ENCODE measurements around the gene TEAD1. TPM values are rescaled to one million over a fixed set of nuclear protein-coding genes. Genes with fewer than 3 reads are reported as not detected.
A peak's percentile ranks its signal among the peaks of the same experiment; 100 is the strongest.

TEAD1 gene
- total RNA-seq, 1 experiment from 2014 or later, result 102 TPM

DNA sequence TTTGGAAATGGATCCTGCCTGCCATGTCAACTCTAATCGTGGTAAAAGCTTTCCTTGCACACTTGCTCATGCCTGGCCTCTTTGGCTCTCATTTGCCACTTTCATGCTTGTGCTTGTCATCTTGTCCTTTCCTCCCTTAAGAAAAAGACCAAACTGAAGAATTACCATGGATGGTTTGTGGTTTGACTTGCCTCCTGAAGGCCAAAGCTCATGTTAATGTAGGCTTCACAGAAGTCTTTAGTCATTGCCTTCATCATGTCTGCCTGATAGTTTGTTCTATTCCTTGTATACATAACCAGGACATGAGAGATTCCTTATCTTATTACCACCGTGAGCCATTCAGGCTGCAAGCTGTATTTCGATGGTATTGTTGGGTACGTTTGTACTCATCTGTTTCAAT, 17.3 kb downstream of the TEAD1 start:
- in situ Hi-C loops (cut with HindIII; ENCODE audit: low pct_unique_long_range_greater_than_20kb, low sequenced_read_pairs) (no loop called here), intact Hi-C loops (cut with micrococcal nuclease; ENCODE audit: unreplicated experiment) (loop anchor here (5.0 kb wide), 1 partner anchor 201 kb away; no protein-coding TSS in a partner anchor)
- BruUV-seq (replicated peaks), result no TSS peak
- Histone ChIP-seq H3K36me3 (ENCODE audit: control insufficient read depth, insufficient read depth, low read length) (no peaks in the 10 kb centered on the region), H3K4me3 (ENCODE audit: low read depth in 2 of 2, low read length in 2 of 2) (0 out of 4 replicates have a peak overlapping the region, but pooled peaks of 1 of the 2 experiments have one; percentile 0), H3K27me3 (ENCODE audit: control insufficient read depth, insufficient read depth, low read length) (no peaks in the 10 kb centered on the region), H3K27ac (ENCODE audit: low read length) (peak overlapping the region; percentile 97), H3K9me3 (ENCODE audit: control insufficient read depth, insufficient read depth, low read depth, low read length) (no peaks in the 10 kb centered on the region), H3K4me1 (ENCODE audit: control insufficient read depth, insufficient read depth, low read length) (peaks cover 90% of the 10 kb centered on the region)
- TF ChIP-seq SIN3A (IDR thresholded peaks at IDR 0.05; ENCODE audit: borderline replicate concordance, insufficient read depth, low read depth, low read length) (no peak), POLR2AphosphoS5 (IDR thresholded peaks at IDR 0.05; ENCODE audit: low read depth, low read length) (no peak), TCF7L2 (IDR thresholded peaks at IDR 0.05; ENCODE audit: low read depth, low read length) (0 out of 2 replicates have a peak, but pooled peaks have one; percentile 10)
- TF ChIP-seq, protein P1, sequence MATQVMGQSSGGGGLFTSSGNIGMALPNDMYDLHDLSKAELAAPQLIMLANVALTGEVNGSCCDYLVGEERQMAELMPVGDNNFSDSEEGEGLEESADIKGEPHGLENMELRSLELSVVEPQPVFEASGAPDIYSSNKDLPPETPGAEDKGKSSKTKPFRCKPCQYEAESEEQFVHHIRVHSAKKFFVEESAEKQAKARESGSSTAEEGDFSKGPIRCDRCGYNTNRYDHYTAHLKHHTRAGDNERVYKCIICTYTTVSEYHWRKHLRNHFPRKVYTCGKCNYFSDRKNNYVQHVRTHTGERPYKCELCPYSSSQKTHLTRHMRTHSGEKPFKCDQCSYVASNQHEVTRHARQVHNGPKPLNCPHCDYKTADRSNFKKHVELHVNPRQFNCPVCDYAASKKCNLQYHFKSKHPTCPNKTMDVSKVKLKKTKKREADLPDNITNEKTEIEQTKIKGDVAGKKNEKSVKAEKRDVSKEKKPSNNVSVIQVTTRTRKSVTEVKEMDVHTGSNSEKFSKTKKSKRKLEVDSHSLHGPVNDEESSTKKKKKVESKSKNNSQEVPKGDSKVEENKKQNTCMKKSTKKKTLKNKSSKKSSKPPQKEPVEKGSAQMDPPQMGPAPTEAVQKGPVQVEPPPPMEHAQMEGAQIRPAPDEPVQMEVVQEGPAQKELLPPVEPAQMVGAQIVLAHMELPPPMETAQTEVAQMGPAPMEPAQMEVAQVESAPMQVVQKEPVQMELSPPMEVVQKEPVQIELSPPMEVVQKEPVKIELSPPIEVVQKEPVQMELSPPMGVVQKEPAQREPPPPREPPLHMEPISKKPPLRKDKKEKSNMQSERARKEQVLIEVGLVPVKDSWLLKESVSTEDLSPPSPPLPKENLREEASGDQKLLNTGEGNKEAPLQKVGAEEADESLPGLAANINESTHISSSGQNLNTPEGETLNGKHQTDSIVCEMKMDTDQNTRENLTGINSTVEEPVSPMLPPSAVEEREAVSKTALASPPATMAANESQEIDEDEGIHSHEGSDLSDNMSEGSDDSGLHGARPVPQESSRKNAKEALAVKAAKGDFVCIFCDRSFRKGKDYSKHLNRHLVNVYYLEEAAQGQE (IDR thresholded peaks at IDR 0.05; ENCODE audit: insufficient read depth in 1 of 2, low read depth in 2 of 2, low read length in 1 of 2), result no peak
- TF ChIP-seq, protein P2, sequence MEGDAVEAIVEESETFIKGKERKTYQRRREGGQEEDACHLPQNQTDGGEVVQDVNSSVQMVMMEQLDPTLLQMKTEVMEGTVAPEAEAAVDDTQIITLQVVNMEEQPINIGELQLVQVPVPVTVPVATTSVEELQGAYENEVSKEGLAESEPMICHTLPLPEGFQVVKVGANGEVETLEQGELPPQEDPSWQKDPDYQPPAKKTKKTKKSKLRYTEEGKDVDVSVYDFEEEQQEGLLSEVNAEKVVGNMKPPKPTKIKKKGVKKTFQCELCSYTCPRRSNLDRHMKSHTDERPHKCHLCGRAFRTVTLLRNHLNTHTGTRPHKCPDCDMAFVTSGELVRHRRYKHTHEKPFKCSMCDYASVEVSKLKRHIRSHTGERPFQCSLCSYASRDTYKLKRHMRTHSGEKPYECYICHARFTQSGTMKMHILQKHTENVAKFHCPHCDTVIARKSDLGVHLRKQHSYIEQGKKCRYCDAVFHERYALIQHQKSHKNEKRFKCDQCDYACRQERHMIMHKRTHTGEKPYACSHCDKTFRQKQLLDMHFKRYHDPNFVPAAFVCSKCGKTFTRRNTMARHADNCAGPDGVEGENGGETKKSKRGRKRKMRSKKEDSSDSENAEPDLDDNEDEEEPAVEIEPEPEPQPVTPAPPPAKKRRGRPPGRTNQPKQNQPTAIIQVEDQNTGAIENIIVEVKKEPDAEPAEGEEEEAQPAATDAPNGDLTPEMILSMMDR (IDR thresholded peaks at IDR 0.05), result no peak
- CTCF ChIA-PET, result interaction anchor here (1.1 kb wide), 1 partner anchor 12 kb away, joined by 3 read pairs; no protein-coding TSS in a partner anchor
- ATAC-seq (no peak), DNase-seq (ENCODE audit: low read depth, low spot score) (no peak)
- POLR2A ChIA-PET, result interaction anchor here (0.5 to 1.2 kb wide), 2 partner anchors 13 to 140 kb away, joined by 3 to 4 read pairs; no protein-coding TSS in a partner anchor

DNA sequence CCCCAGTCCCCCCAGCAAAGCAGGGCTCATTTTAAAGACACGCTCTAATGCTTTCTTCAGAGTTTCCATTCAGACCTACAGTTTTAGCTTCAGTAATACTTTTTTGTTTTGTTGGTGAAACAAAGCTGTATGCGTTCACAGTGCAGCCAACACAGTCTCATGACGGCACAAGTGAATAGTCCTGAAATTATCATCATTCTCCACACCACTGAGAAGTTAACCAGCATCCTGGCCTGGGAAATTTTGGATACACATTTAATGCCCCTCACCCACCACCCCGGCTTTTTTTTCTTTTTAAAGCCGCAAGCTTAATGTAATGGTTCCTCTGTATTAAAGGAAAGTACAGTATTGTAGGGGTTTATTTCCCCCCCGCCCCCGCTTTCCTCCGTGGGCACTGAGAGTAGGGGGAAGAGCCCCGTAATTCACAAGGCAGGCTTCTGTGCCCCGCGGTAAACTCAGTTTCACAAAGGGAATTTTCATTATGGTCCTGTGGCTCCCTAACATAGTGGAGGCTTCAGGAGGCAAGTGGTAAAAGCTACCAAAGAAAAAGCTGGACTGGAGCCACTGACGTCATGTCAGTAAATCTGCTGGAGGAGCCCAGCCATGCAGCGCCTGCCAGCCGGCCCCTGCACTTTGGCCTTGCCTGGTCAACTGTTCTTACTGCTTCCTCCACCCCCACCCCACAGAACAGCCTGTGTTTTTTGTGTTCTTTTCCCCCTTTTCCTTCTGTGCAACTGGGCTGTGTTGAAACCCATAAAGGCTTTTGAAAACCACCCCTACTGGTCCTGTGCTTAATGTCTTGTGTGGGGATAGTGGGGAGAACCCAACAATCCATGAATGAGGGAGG, 18.2 kb downstream of the TEAD1 start:
- DNase-seq (ENCODE audit: low read depth, low spot score) (peak; percentile 30), ATAC-seq (peak; percentile 74)

More for the DNA sequence above, 18.2 kb downstream of the TEAD1 start:
- ChIA-PET POLR2A (interaction anchor here (0.5 to 1.2 kb wide), 5 partner anchors 14 to 258 kb away, joined by 3 to 14 read pairs (median 7); no protein-coding TSS in a partner anchor), CTCF (interaction anchor here (1.1 kb wide), 1 partner anchor 13 kb away, joined by 3 read pairs; no protein-coding TSS in a partner anchor)
- intact Hi-C loops (cut with micrococcal nuclease; ENCODE audit: unreplicated experiment), result loop anchor here (5.0 kb wide), 1 partner anchor 200 kb away; no protein-coding TSS in a partner anchor
- no peaks in the 10 kb centered on the region for H3K36me3 ChIP-seq (ENCODE audit: control insufficient read depth, insufficient read depth, low read length)
- TF ChIP-seq TCF7L2 (IDR thresholded peaks at IDR 0.05; ENCODE audit: low read depth, low read length), result peak; percentile 29; the same call in 1 of the 2 replicates
- TF ChIP-seq POLR2AphosphoS5 (IDR thresholded peaks at IDR 0.05; ENCODE audit: low read depth, low read length), result no peak
- TF ChIP-seq, protein P1 (IDR thresholded peaks at IDR 0.05; ENCODE audit: insufficient read depth in 1 of 2, low read depth in 2 of 2, low read length in 1 of 2), result no peak
- no peak for TF ChIP-seq SIN3A (IDR thresholded peaks at IDR 0.05; ENCODE audit: borderline replicate concordance, insufficient read depth, low read depth, low read length)
- no peaks in the 10 kb centered on the region for H3K9me3 ChIP-seq (ENCODE audit: control insufficient read depth, insufficient read depth, low read depth, low read length)
- peak overlapping the region; percentile 97 for H3K27ac ChIP-seq (ENCODE audit: low read length)
- in situ Hi-C loops (cut with HindIII; ENCODE audit: low pct_unique_long_range_greater_than_20kb, low sequenced_read_pairs), result no loop called here
- BruUV-seq (replicated peaks), result no TSS peak
- H3K4me1 ChIP-seq (ENCODE audit: control insufficient read depth, insufficient read depth, low read length), result peaks cover 90% of the 10 kb centered on the region
- H3K4me3 ChIP-seq (ENCODE audit: low read depth in 2 of 2, low read length in 2 of 2), result peak overlapping the region; percentile 23 to 50
- H3K27me3 ChIP-seq (ENCODE audit: control insufficient read depth, insufficient read depth, low read length), result no peaks in the 10 kb centered on the region
